Endothelial cell of umbilical vein (primary cell): ENCODE data around the gene FNIP2. TPM values are rescaled to one million over a fixed set of nuclear protein-coding genes. Genes with fewer than 3 reads are reported as not detected.

Experiments
- BruUV-seq: library from RNA; stranded (reverse); fragments of 400-500 nt; replicated peaks from 2 replicates; lab custom pipeline; 2021; lab: Mats Ljungman, UMichigan
- CTCF ChIA-PET: fragments of 300-600, 350-600 bp; sonication (Branson Sonifier 250); formaldehyde crosslinking; loops from one replicate; lab custom pipeline; 2021; ENCODE audit warnings: antibody characterized with exemption, inconsistent platforms; lab: Charles Lee
- POLR2A ChIA-PET: fragments of 300-600, 350-600 bp; sonication (Branson Sonifier 250); formaldehyde crosslinking; loops from one replicate; lab custom pipeline; 2021; ENCODE audit warnings: antibody characterized with exemption, inconsistent platforms; lab: Charles Lee
- DNase-seq: peaks from one replicate; pipeline ENCODE4 v3.0.0-alpha.2; 2011; ENCODE audit warnings: low read depth, low spot score
- FAIRE-seq: peaks from 2 replicates; lab custom pipeline; 2011; peaks lifted over from hg19 to GRCh38; lab: Jason Lieb, UNC
- H2AFZ ChIP-seq: 2 replicates; pipeline ENCODE4 v1.6.0; 2012; ENCODE audit warnings: low read depth, low read length, control low read depth, inconsistent platforms
- H3K27ac ChIP-seq: 2 replicates; pipeline ENCODE4 v1.5.1; 2011; ENCODE audit warnings: low read depth, mild to moderate bottlenecking, control low read depth, low read length, moderate library complexity; ENCODE audit not compliant: insufficient read depth
- H3K27me3 ChIP-seq, 2 experiments: 2 replicates each; pipeline versions ENCODE4 v1.6.0 to v1.6.1; 2011; ENCODE audit warnings: low read length in 2 of 2, mixed read lengths in 1 of 2; ENCODE audit not compliant: control insufficient read depth in 2 of 2, insufficient read depth in 2 of 2
- H3K36me3 ChIP-seq, 2 experiments: 2 replicates in 1 of 2; 3 replicates in 1 of 2; pipeline ENCODE4 v1.5.1; 2011; ENCODE audit warnings: low read length in 2 of 2, mild to moderate bottlenecking in 1 of 2, moderate library complexity in 1 of 2; ENCODE audit not compliant: control insufficient read depth in 2 of 2, insufficient read depth in 2 of 2; ENCODE audit errors: extremely low read depth in 1 of 2
- H3K4me1 ChIP-seq: 3 replicates; pipeline ENCODE4 v1.5.1; 2011; ENCODE audit warnings: mild to moderate bottlenecking, low read length; ENCODE audit not compliant: control insufficient read depth, insufficient read depth; ENCODE audit errors: extremely low read depth
- H3K4me2 ChIP-seq: 2 replicates; pipeline ENCODE4 v1.6.1; 2011; ENCODE audit warnings: low read length, control low read depth, mixed read lengths; ENCODE audit not compliant: insufficient read depth
- H3K4me3 ChIP-seq, 3 experiments: fragments of 200-600 bp in 1 of 3; sonication (generic), shearing (Covaris generic) in 1 of 3; replicated peaks in 1 of 3; 2 replicates each; pipeline ENCODE4 v1.5.1; 2011 to 2016; ENCODE audit warnings: control low read depth in 3 of 3, low read length in 3 of 3, mild to moderate bottlenecking in 2 of 3, inconsistent platforms in 1 of 3, low read depth in 1 of 3, moderate library complexity in 1 of 3; ENCODE audit not compliant: insufficient read depth in 1 of 3
- H3K79me2 ChIP-seq: 2 replicates; pipeline ENCODE4 v1.6.0; 2012; ENCODE audit warnings: low read length, inconsistent platforms; ENCODE audit not compliant: control insufficient read depth, insufficient read depth
- H3K9ac ChIP-seq: replicated peaks from 2 replicates; pipeline ENCODE3; 2011; ENCODE audit warnings: low read length, control low read depth; ENCODE audit not compliant: insufficient read depth; ENCODE audit errors: extremely low read depth
- H3K9me1 ChIP-seq: replicated peaks from 3 replicates; pipeline ENCODE4 v1.6.0; 2011; ENCODE audit warnings: mild to moderate bottlenecking, low read length; ENCODE audit not compliant: control insufficient read depth, insufficient read depth; ENCODE audit errors: extremely low read depth
- H3K9me3 ChIP-seq: replicated peaks from 2 replicates; pipeline ENCODE4 v1.5.1; 2012; ENCODE audit warnings: low read length, inconsistent platforms; ENCODE audit not compliant: control insufficient read depth, insufficient read depth
- H4K20me1 ChIP-seq: replicated peaks from 2 replicates; pipeline ENCODE3; 2011; ENCODE audit warnings: mild to moderate bottlenecking, low read length; ENCODE audit not compliant: control insufficient read depth, insufficient read depth; ENCODE audit errors: extremely low read depth
- EZH2 ChIP-seq: IDR thresholded peaks from 2 replicates; pipeline ENCODE4 v1.6.1; 2012; ENCODE audit warnings: borderline replicate concordance, low read depth, mild to moderate bottlenecking, moderate library complexity, low read length, inconsistent platforms; ENCODE audit not compliant: severe bottlenecking
- FOS ChIP-seq: IDR thresholded peaks from 2 replicates; pipeline ENCODE4 v1.6.1; 2011; ENCODE audit warnings: mild to moderate bottlenecking, low read length, moderate library complexity, borderline replicate concordance; ENCODE audit not compliant: insufficient read depth
- GATA2 ChIP-seq: IDR thresholded peaks from 2 replicates; pipeline ENCODE4 v1.7.0; 2011; ENCODE audit warnings: low read depth, mild to moderate bottlenecking, moderate library complexity, mixed read lengths, low read length; ENCODE audit not compliant: insufficient read length, insufficient read depth
- JUN ChIP-seq: IDR thresholded peaks from 2 replicates; pipeline ENCODE4 v1.6.1; 2011; ENCODE audit warnings: borderline replicate concordance, low read depth; ENCODE audit not compliant: insufficient read length, insufficient read depth
- MAX ChIP-seq: IDR thresholded peaks from 2 replicates; pipeline ENCODE4 v1.6.1; 2011; ENCODE audit not compliant: insufficient read depth, insufficient read length
- MYC ChIP-seq: IDR thresholded peaks from one replicate; pipeline ENCODE4 v1.6.1; 2011; ENCODE audit warnings: mild to moderate bottlenecking, low read depth, low read length
- POLR2A ChIP-seq: IDR thresholded peaks from 2 replicates; pipeline ENCODE4 v1.6.1; 2012; ENCODE audit warnings: low read depth, mild to moderate bottlenecking, control low read depth, low read length
- POLR2AphosphoS5 ChIP-seq: IDR thresholded peaks from 2 replicates; pipeline ENCODE4 v1.6.1; 2012; ENCODE audit warnings: low read depth, mild to moderate bottlenecking, control low read depth, low read length, moderate library complexity; ENCODE audit not compliant: insufficient read depth
- dilution Hi-C: fragments of 300-500 bp; cut with MboI; formaldehyde crosslinking; loops from one replicate; pipeline ENCODE4 v1.15.0; 2019; ENCODE audit warnings: low sequenced_read_pairs; ENCODE audit not compliant: extremely low pct_ligation_motif_present
- intact Hi-C: fragments of 100-400 bp; cut with micrococcal nuclease; formaldehyde crosslinking; loops from one replicate; pipeline ENCODE4 v1.10.0; 2022
- polyA plus RNA-seq, 4 experiments: library from polyadenylated mRNA; depleted of rRNA in 3 of 4; stranded (reverse) in 3 of 4; unstranded in 1 of 4; fragments of >200 nt; gene quantifications; 2 replicates each; pipeline versions ENCODE4 v1.2.1 to v1.2.3, GENCODE V29; 2011 to 2012; ENCODE audit warnings: missing spikeins in 1 of 4
- total RNA-seq: library from RNA; stranded (reverse); gene quantifications from 2 replicates; pipeline ENCODE4 v1.2.3, GENCODE V29; 2021
- TF ChIP-seq, protein P1 (sequence below), 2 donors: IDR thresholded peaks; 1 replicate in 1 of 2; 2 replicates in 1 of 2; pipeline ENCODE4 v1.5.1; 2011; ENCODE audit warnings: low read length in 2 of 2, mild to moderate bottlenecking in 2 of 2, moderate library complexity in 2 of 2, control low read depth in 1 of 2, inconsistent platforms in 1 of 2, low read depth in 1 of 2; ENCODE audit not compliant: insufficient read depth in 1 of 2; ENCODE audit errors: extremely low read depth in 1 of 2

FNIP2 gene
- total and polyA plus RNA-seq, 2 donors (not counting 3 experiments of a cell fraction or from before 2014, with no cell fraction given) = 4.5 to 14.4 TPM

DNA sequence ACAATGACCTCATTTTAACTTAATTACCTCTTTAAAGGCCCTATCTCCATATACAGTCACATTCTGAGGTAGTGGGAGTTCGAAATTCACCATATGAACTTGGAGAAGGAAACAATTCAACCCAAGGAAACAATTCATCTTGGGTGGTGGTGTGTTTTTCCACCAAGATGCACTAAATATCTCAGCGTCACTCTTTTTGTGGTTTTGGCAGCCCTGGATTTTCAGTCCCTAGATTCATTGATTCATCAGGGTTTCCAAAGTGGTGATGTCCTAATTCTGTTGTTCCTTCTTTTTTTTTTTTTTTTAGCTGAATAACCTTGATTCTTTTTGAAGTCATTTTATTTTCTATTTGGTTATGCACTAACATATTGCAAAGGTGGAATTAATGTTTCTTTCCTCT is 171.4 kb downstream of the FNIP2 start:
- no peaks in the 10 kb centered on the region for H3K27me3 ChIP-seq
- no peak for DNase-seq
- BruUV-seq = no TSS peak
- H3K9me1 ChIP-seq = no peaks in the 10 kb centered on the region
- no peak overlapping the region for H3K4me2 ChIP-seq
- ChIA-PET CTCF (interaction anchor here (1.9 kb wide), 1 partner anchor 10 kb away, joined by 4 read pairs; no protein-coding TSS in a partner anchor), POLR2A (no interaction called here)
- no peaks in the 10 kb centered on the region for H3K9me3 ChIP-seq
- H3K27ac ChIP-seq = no peak overlapping the region
- H4K20me1 ChIP-seq = no peaks in the 10 kb centered on the region
- no peak overlapping the region for H3K9ac ChIP-seq
- no peak overlapping the region for H2AFZ ChIP-seq
- H3K4me1 ChIP-seq = no peaks in the 10 kb centered on the region
- H3K79me2 ChIP-seq = no peaks in the 10 kb centered on the region
- intact Hi-C loops (no loop called here), dilution Hi-C loops (no loop called here)
- H3K36me3 ChIP-seq = no peaks in the 10 kb centered on the region
- H3K4me3 ChIP-seq = no peak overlapping the region
- FAIRE-seq = no peak
- TF ChIP-seq POLR2AphosphoS5 = no peak
- TF ChIP-seq MYC = no peak
- TF ChIP-seq GATA2 = no peak
- TF ChIP-seq, protein P1, sequence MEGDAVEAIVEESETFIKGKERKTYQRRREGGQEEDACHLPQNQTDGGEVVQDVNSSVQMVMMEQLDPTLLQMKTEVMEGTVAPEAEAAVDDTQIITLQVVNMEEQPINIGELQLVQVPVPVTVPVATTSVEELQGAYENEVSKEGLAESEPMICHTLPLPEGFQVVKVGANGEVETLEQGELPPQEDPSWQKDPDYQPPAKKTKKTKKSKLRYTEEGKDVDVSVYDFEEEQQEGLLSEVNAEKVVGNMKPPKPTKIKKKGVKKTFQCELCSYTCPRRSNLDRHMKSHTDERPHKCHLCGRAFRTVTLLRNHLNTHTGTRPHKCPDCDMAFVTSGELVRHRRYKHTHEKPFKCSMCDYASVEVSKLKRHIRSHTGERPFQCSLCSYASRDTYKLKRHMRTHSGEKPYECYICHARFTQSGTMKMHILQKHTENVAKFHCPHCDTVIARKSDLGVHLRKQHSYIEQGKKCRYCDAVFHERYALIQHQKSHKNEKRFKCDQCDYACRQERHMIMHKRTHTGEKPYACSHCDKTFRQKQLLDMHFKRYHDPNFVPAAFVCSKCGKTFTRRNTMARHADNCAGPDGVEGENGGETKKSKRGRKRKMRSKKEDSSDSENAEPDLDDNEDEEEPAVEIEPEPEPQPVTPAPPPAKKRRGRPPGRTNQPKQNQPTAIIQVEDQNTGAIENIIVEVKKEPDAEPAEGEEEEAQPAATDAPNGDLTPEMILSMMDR (IDR thresholded peaks at IDR 0.05; ENCODE audit: extremely low read depth in 1 of 2, insufficient read depth in 1 of 2, low read depth in 1 of 2, low read length in 2 of 2) = no peak
- TF ChIP-seq JUN = no peak
- TF ChIP-seq MAX = no peak
- TF ChIP-seq EZH2 = no peak
- TF ChIP-seq POLR2A = no peak
- TF ChIP-seq FOS = no peak
